Muscle layer of duodenum (tissue), 2 donors: ENCODE results near the gene ANKS1A.
A peak's percentile ranks its signal among the peaks of the same experiment; 100 is the strongest.

ENCODE experiments used
- H3K27ac ChIP-seq: one replicate; pipeline ENCODE4 v1.7.0; 2013; ENCODE audit warnings: mild to moderate bottlenecking, low read length
- H3K27me3 ChIP-seq: one replicate; pipeline ENCODE4 v1.7.0; 2013; ENCODE audit warnings: low read depth, mild to moderate bottlenecking, control low read depth, low read length
- H3K36me3 ChIP-seq, 2 donors: one replicate each; pipeline ENCODE4 v1.7.0; 2013; ENCODE audit warnings: low read length in 2 of 2, control low read depth in 1 of 2, mild to moderate bottlenecking in 1 of 2; ENCODE audit not compliant: insufficient read depth in 2 of 2, control insufficient read depth in 1 of 2
- H3K4me1 ChIP-seq, 2 donors: one replicate each; pipeline ENCODE4 v1.7.0; 2013; ENCODE audit warnings: low read length in 2 of 2, mild to moderate bottlenecking in 2 of 2, control low read depth in 1 of 2, moderate library complexity in 1 of 2; ENCODE audit not compliant: insufficient read depth in 2 of 2, control insufficient read depth in 1 of 2
- H3K4me3 ChIP-seq, 2 donors: one replicate each; pipeline ENCODE4 v1.7.0; 2013; ENCODE audit warnings: low read length in 2 of 2, low read depth in 1 of 2, mild to moderate bottlenecking in 1 of 2
- H3K9me3 ChIP-seq, 2 donors: one replicate each; pipeline ENCODE4 v1.7.0; 2013; ENCODE audit warnings: low read length in 2 of 2, control low read depth in 1 of 2, mild to moderate bottlenecking in 1 of 2; ENCODE audit not compliant: control insufficient read depth in 1 of 2
- donor health status: healthy.

ANKS1A gene

GRCh38 chr6:35084511-35085203 lies 195.6 kb downstream of the ANKS1A start:
- no peaks in the 10 kb centered on the region for H3K27me3 ChIP-seq
- no peak overlapping the region for H3K27ac ChIP-seq
- no peak overlapping the region for H3K4me3 ChIP-seq
- peaks cover 0 to 51% of the 10 kb centered on the region in 2 donors for H3K4me1 ChIP-seq
- H3K9me3 ChIP-seq = no peaks in the 10 kb centered on the region
- H3K36me3 ChIP-seq = peaks cover 63 to 96% of the 10 kb centered on the region in 2 donors

GRCh38 chr6:35085359-35086281 lies 196.6 kb downstream of the ANKS1A start:
- Histone ChIP-seq H3K27ac (no peak overlapping the region), H3K4me3 (no peak overlapping the region), H3K36me3 (peaks cover 54 to 94% of the 10 kb centered on the region in 2 donors), H3K9me3 (no peaks in the 10 kb centered on the region), H3K27me3 (no peaks in the 10 kb centered on the region), H3K4me1 (peaks cover 3 to 60% of the 10 kb centered on the region in 2 donors)

GRCh38 chr6:35086282-35086632 lies 197.2 kb downstream of the ANKS1A start:
- Histone ChIP-seq H3K27me3 (no peaks in the 10 kb centered on the region), H3K9me3 (no peaks in the 10 kb centered on the region), H3K36me3 (peaks cover 51 to 87% of the 10 kb centered on the region in 2 donors), H3K4me3 (no peak overlapping the region), H3K27ac (no peak overlapping the region), H3K4me1 (peaks cover 8 to 60% of the 10 kb centered on the region in 2 donors)

GRCh38 chr6:35086636-35087360 lies 197.7 kb downstream of the ANKS1A start:
- Histone ChIP-seq H3K27ac (no peak overlapping the region), H3K36me3 (peaks cover 47 to 82% of the 10 kb centered on the region in 2 donors), H3K4me1 (peaks cover 12 to 60% of the 10 kb centered on the region in 2 donors), H3K4me3 (no peak overlapping the region), H3K9me3 (no peaks in the 10 kb centered on the region), H3K27me3 (no peaks in the 10 kb centered on the region)

DNA sequence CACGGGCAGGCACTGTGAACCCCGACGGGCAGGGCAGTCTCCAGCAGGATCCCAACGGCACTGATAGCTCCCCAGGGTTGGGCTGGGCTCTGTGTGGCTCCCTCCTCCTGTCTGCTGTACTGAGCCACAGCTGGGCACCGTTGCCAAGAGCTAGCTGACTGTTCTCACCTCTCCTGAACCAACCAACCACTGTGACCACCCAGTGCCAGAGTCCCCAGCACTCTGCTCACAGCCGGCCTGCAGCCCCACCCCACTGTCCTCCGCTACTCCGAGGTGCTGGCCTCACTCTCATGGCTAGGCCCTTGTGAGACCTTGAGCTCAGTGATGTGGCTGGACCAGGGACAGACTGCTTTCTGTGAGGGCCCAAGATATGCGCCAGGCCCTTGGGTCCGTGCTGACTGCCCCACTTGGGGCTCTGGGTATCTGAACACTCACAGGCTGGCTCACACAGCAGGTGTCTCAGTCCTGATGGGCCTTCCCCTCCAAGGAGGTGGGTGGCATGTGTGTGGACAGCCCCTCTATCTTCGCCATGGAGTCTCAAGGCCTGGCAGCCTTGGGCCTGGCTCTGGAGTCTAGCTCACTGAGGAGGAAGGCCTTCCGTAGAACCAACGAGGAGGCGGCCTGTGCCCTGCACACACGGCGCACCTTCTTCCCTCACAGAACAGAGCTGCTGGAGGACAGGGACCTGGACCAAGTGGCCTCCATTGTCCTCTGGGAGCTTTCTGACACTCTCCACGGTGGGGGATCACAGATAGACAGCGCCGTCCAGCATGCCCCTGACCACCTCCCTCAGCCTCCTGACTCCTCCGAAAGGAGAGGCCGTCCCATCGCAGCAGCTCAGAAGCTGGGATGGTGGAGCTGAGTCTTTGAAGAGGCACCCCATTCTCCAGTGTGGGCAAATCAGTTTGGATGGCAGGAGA lies 198.6 kb downstream of the ANKS1A start:
- Histone ChIP-seq H3K4me1 (peaks cover 20 to 59% of the 10 kb centered on the region in 2 donors), H3K27me3 (no peaks in the 10 kb centered on the region), H3K4me3 (no peak overlapping the region), H3K27ac (no peak overlapping the region), H3K36me3 (peaks cover 41 to 74% of the 10 kb centered on the region in 2 donors), H3K9me3 (no peaks in the 10 kb centered on the region)

DNA sequence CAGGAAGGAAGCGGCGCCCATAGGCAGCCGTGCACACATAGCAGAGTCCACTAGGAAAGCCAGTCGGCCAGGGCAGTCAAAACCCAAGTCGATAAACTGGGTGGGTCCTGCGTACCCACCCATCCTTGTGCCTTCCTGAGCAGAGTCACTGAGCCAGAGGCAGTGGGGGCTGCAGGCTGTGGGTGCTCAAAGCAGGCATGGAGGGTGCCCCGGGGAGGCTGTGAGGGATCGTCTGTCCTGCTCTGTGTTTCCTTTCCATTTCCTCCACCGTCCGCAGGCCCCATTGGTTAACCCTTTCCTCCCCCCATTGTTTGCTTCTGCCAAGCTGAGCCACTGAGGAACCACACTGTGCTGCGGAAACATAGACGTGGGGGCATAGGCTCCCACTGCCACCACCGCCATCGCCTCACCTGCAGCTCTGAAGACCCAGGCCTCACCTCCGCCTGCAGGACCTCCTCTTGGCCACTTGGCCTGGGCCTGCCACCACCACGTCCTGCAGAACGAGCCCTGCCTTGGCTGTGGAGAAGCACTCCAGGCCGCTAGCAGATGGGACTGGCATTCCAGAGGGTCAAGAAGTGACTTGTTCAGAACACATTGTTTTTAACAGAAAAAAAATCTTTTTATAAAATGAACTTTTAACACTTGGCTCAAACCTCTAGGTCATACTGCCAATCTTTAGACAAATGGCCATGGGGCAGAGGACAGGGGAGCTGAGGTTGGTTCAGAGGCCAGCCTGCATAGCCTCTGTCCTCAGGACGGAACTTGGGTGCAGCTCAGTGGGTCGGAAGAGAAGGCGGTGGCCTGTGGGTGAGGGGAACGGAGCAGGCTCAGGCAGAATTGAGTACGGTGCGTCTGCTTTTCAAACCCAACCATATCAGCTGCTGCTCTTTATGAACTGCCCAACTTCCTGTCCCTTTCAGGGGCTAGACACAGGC lies 199.5 kb downstream of the ANKS1A start:
- Histone ChIP-seq H3K27me3 (no peaks in the 10 kb centered on the region), H3K4me3 (no peak overlapping the region), H3K9me3 (no peaks in the 10 kb centered on the region), H3K4me1 (peaks cover 22 to 64% of the 10 kb centered on the region in 2 donors), H3K27ac (peak overlapping the region; percentile 20), H3K36me3 (peaks cover 33 to 65% of the 10 kb centered on the region in 2 donors)

DNA sequence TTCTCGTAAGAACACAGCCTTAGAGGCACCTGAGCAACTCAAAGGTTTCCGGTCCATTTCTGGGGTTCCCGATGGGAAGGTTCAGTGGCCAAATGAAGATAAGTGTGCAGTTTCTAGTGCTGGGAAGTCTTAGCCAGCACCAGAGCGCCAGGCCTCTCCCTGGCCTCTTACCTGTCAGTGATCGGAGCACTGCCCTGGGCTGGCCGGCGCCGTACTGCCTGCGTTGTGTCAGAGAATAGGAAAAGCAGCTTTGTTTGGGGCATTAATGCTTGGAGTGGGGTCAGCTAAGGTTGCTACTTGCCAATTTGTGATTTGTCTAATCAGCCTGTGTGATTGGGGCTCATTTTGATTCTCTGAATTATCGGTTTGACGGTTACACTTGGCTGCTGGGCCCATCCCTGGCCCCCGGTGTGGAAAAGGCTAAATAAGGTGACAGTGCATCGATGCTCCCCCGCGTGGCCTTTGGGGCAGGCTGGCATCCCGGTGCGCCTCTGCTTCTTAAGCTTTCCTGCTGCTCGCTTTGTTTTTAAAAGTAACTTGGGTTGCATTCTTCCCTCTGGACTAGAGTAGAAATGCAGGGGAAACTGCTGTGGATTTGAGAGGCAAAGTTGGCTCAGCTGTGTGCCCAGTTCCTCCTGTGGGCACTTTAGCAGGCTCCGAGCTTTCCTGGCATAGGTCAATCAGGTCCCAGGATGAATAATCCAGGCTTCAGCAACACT lies 200.3 kb downstream of the ANKS1A start:
- Histone ChIP-seq H3K27me3 (no peaks in the 10 kb centered on the region), H3K36me3 (peaks cover 27 to 57% of the 10 kb centered on the region in 2 donors), H3K9me3 (no peaks in the 10 kb centered on the region), H3K27ac (peak overlapping the region; percentile 20), H3K4me3 (no peak overlapping the region), H3K4me1 (peaks cover 22 to 57% of the 10 kb centered on the region in 2 donors)

DNA sequence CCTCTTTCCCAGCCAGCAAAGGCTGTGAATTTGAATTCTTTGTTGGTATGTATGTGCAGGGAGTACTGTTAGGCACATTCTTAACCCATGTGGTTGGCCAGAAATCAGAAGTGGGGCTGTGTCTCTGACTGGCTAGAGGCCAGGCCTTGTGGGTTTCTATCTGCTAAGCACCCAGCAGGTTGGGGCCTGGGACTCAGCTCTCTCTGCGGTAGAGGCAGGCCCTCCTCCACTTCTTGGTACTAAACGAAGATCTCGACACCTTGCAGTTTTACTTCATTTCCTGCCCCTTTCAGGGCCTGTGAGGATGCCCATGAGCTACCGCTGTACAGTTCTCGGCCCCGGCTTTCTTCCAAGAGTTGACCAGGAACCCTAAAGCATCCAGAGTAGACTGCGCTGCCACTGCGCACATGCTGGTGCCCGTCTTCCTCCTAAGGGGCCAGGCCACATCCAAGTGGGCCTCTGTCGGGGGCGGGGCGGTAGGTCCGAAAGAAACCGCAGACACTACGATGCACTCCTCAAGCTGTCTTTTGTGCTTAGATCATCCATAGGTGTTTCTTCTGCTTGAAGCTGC lies 201.0 kb downstream of the ANKS1A start:
- Histone ChIP-seq H3K27ac (peak overlapping the region; percentile 43), H3K27me3 (no peaks in the 10 kb centered on the region), H3K36me3 (peaks cover 21 to 52% of the 10 kb centered on the region in 2 donors), H3K9me3 (no peaks in the 10 kb centered on the region), H3K4me1 (peaks cover 22 to 57% of the 10 kb centered on the region in 2 donors), H3K4me3 (no peak overlapping the region)

DNA sequence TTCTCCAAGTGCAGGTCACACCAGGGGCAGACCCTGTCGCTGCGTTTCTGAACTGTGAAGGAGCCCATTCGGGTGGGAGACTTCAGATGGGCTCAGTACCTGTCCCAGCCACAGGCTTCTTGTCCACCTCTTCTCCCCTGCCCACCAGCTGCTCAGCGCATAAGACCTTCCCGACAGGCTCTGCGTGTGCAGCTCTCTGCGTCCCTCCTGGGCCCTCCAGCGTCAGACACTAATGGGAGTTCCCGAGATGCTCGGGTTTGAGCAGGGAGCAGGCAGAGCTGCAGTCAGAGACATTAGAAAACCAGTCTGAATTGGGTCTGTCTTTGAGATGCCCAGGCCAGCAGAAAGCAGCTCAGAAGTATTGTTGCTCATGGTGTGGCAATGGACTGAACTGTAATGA lies 201.7 kb downstream of the ANKS1A start:
- peaks cover 24 to 59% of the 10 kb centered on the region in 2 donors for H3K4me1 ChIP-seq
- H3K27ac ChIP-seq = peak overlapping the region; percentile 43

More for the DNA sequence above, 201.7 kb downstream of the ANKS1A start:
- Histone ChIP-seq H3K27me3 (no peaks in the 10 kb centered on the region), H3K36me3 (peaks cover 14 to 45% of the 10 kb centered on the region in 2 donors), H3K4me3 (no peak overlapping the region), H3K9me3 (no peaks in the 10 kb centered on the region)
